ENCODE data around the gene WWOX. TPM values are rescaled to one million over a fixed set of nuclear protein-coding genes. Genes with fewer than 3 reads are reported as not detected.

Gene WWOX
- total and polyA plus RNA-seq, 2 donors (not counting 1 experiment from before 2014, with no cell fraction given) = 10.5 to 42.3 TPM

DNA sequence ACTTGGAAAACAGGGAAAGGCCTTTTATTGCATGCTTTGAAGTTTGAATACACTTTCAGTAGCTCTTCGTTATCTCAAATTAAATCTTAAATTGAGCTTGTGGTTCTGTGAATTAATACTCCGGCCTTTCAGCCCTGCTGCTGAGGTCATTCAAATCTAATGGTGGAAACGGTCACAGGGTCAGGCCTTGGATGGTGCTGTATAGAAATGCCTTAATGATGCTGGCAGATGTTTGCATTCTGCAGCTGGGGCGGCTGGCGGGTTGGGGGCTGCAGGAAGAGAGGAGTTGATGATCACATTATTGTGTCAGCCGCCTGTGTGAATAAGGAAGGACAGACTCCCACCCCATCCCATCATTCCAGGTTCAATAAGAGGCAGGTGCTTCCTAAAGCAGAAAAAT is 723.6 kb downstream of the WWOX start:
- no peaks in the 10 kb centered on the region for H3K36me3 ChIP-seq (replicated peaks in 1 of 2; ENCODE audit: control extremely low read depth in 1 of 2, control insufficient read depth in 1 of 2, extremely low read depth in 1 of 2, insufficient read depth in 2 of 2, low read length in 1 of 2)
- ChIA-PET POLR2A (no interaction called here), CTCF (no interaction called here)
- no peak overlapping the region for H3K4me2 ChIP-seq (replicated peaks; ENCODE audit: low read depth, low read length, poor library complexity, severe bottlenecking)
- H3K4me1 Mint-ChIP-seq = no peaks in the 10 kb centered on the region
- H3K27me3 Mint-ChIP-seq = no peaks in the 10 kb centered on the region
- ATAC-seq (ENCODE audit: low read depth) (no peak), DNase-seq (no peak)
- H3K9ac ChIP-seq (ENCODE audit: low read length) = no peak overlapping the region
- peaks cover 4% of the 10 kb centered on the region for H4K20me1 ChIP-seq (ENCODE audit: control insufficient read depth, insufficient read depth, low read length, poor library complexity, severe bottlenecking)
- H3K9me3 ChIP-seq (ENCODE audit: control extremely low read depth in 1 of 3, control insufficient read depth in 2 of 3, insufficient read depth in 1 of 3, low read length in 2 of 3) = peaks cover 0 to 5% (median 0%) of the 10 kb centered on the region in 3 donors
- no peaks in the 10 kb centered on the region for H3K79me2 ChIP-seq (ENCODE audit: control insufficient read depth, insufficient read depth, low read length)
- H3K9me3 Mint-ChIP-seq (ENCODE audit: insufficient read depth) = no peaks in the 10 kb centered on the region
- 43% methylated on average over 2 of the region's 6 CpGs for WGBS (ENCODE audit: insufficient coverage)
- H3K4me1 ChIP-seq (ENCODE audit: control insufficient read depth in 2 of 2, insufficient read depth in 2 of 2, low read length in 2 of 2) = no peaks in the 10 kb centered on the region
- no peak overlapping the region for H3K27ac ChIP-seq (ENCODE audit: low read length in 2 of 2)
- intact Hi-C loops (cut with micrococcal nuclease) = no loop called here
- H2AFZ ChIP-seq (ENCODE audit: insufficient read depth, low read depth, low read length, poor library complexity, severe bottlenecking) = no peak overlapping the region
- TF ChIP-seq, protein P1, sequence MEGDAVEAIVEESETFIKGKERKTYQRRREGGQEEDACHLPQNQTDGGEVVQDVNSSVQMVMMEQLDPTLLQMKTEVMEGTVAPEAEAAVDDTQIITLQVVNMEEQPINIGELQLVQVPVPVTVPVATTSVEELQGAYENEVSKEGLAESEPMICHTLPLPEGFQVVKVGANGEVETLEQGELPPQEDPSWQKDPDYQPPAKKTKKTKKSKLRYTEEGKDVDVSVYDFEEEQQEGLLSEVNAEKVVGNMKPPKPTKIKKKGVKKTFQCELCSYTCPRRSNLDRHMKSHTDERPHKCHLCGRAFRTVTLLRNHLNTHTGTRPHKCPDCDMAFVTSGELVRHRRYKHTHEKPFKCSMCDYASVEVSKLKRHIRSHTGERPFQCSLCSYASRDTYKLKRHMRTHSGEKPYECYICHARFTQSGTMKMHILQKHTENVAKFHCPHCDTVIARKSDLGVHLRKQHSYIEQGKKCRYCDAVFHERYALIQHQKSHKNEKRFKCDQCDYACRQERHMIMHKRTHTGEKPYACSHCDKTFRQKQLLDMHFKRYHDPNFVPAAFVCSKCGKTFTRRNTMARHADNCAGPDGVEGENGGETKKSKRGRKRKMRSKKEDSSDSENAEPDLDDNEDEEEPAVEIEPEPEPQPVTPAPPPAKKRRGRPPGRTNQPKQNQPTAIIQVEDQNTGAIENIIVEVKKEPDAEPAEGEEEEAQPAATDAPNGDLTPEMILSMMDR (IDR thresholded peaks at IDR 0.05) = no peak
- TF ChIP-seq EZH2 (IDR thresholded peaks at IDR 0.05; ENCODE audit: borderline replicate concordance, insufficient read depth, low read depth, low read length, poor library complexity, severe bottlenecking) = no peak
- no peak overlapping the region for H3K4me3 ChIP-seq (ENCODE audit: control extremely low read depth in 1 of 5, extremely low read depth in 1 of 5, insufficient read depth in 1 of 5, low read depth in 2 of 5, low read length in 4 of 5)
- H3K4me3 Mint-ChIP-seq = no peak overlapping the region
- no peak overlapping the region for H3K27ac Mint-ChIP-seq
- no peaks in the 10 kb centered on the region for H3K27me3 ChIP-seq (replicated peaks in 1 of 4; ENCODE audit: control extremely low read depth in 1 of 4, control insufficient read depth in 3 of 4, insufficient read depth in 4 of 4, low read length in 3 of 4)

DNA sequence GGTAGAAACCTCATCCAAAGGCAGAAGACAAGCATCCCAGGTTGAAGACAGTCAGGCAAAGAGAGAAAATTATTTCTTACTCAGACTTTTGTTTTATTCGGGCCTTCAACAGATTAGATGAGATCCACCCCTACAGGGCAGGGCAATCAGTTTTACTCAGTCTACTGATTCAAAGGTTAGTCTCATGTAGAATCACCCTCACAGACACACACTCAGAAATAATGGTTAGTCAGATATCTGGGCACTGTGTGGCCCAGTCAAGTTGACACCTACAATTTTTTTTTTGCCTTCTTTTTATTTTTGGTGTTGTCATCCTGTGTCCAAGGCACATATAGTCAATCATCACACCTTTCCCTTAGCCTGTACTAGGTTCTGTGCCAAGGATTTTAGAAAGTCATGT is 729.8 kb downstream of the WWOX start:
- Mint-ChIP-seq H3K4me3 (no peak overlapping the region), H3K9me3 (ENCODE audit: insufficient read depth) (no peaks in the 10 kb centered on the region), H3K27me3 (no peaks in the 10 kb centered on the region), H3K27ac (no peak overlapping the region), H3K4me1 (no peaks in the 10 kb centered on the region)
- Histone ChIP-seq H3K4me2 (replicated peaks; ENCODE audit: low read depth, low read length, poor library complexity, severe bottlenecking) (no peak overlapping the region), H3K27ac (ENCODE audit: low read length in 2 of 2) (no peak overlapping the region), H3K4me3 (ENCODE audit: control extremely low read depth in 1 of 5, extremely low read depth in 1 of 5, insufficient read depth in 1 of 5, low read depth in 2 of 5, low read length in 4 of 5) (no peak overlapping the region), H3K9me3 (ENCODE audit: control extremely low read depth in 1 of 3, control insufficient read depth in 2 of 3, insufficient read depth in 1 of 3, low read length in 2 of 3) (peaks cover 0 to 5% (median 0%) of the 10 kb centered on the region in 3 donors), H3K27me3 (replicated peaks in 1 of 4; ENCODE audit: control extremely low read depth in 1 of 4, control insufficient read depth in 3 of 4, insufficient read depth in 4 of 4, low read length in 3 of 4) (no peaks in the 10 kb centered on the region), H3K9ac (ENCODE audit: low read length) (no peak overlapping the region), H3K36me3 (replicated peaks in 1 of 2; ENCODE audit: control extremely low read depth in 1 of 2, control insufficient read depth in 1 of 2, extremely low read depth in 1 of 2, insufficient read depth in 2 of 2, low read length in 1 of 2) (no peaks in the 10 kb centered on the region), H3K4me1 (ENCODE audit: control insufficient read depth in 2 of 2, insufficient read depth in 2 of 2, low read length in 2 of 2) (no peaks in the 10 kb centered on the region), H4K20me1 (ENCODE audit: control insufficient read depth, insufficient read depth, low read length, poor library complexity, severe bottlenecking) (peaks cover 5% of the 10 kb centered on the region), H3K79me2 (ENCODE audit: control insufficient read depth, insufficient read depth, low read length) (no peaks in the 10 kb centered on the region), H2AFZ (ENCODE audit: insufficient read depth, low read depth, low read length, poor library complexity, severe bottlenecking) (no peak overlapping the region)
- DNase-seq (no peak), ATAC-seq (ENCODE audit: low read depth) (no peak)
- intact Hi-C loops (cut with micrococcal nuclease) = no loop called here
- CTCF ChIA-PET = no interaction called here
- 100% methylated on average over 1 of the region's 1 CpG for WGBS (ENCODE audit: insufficient coverage)
- POLR2A ChIA-PET = no interaction called here
- TF ChIP-seq, protein P1 (IDR thresholded peaks at IDR 0.05) = no peak
- no peak for TF ChIP-seq EZH2 (IDR thresholded peaks at IDR 0.05; ENCODE audit: borderline replicate concordance, insufficient read depth, low read depth, low read length, poor library complexity, severe bottlenecking)
